Esophagus (tissue), 2 donors: ENCODE data around the gene TM7SF2. TPM values are rescaled to one million over a fixed set of nuclear protein-coding genes. Genes with fewer than 3 reads are reported as not detected.
"Not testable (repeated sequence)": the region's sequence is repeated elsewhere in the genome, so short reads cannot be mapped to it uniquely, and the experiment has no call there.

Source experiments
- H3K27ac ChIP-seq, 2 donors: one replicate each; pipeline ENCODE4 v1.5.1; 2013; ENCODE audit warnings: low read depth in 2 of 2, mild to moderate bottlenecking in 2 of 2, inconsistent platforms in 1 of 2, low read length in 1 of 2, moderate library complexity in 1 of 2
- H3K27me3 ChIP-seq, 2 donors: one replicate each; pipeline ENCODE4 v1.6.1; 2013; ENCODE audit warnings: low read length in 2 of 2, control low read depth in 1 of 2, mild to moderate bottlenecking in 1 of 2; ENCODE audit not compliant: insufficient read depth in 2 of 2, control insufficient read depth in 1 of 2
- H3K36me3 ChIP-seq, 2 donors: one replicate each; pipeline ENCODE4 v1.6.1; 2013; ENCODE audit warnings: low read length in 1 of 2; ENCODE audit not compliant: control insufficient read depth in 2 of 2, insufficient read depth in 2 of 2
- H3K4me1 ChIP-seq, 2 donors: one replicate each; pipeline ENCODE4 v1.6.1; 2013; ENCODE audit warnings: low read length in 1 of 2; ENCODE audit not compliant: control insufficient read depth in 2 of 2, insufficient read depth in 2 of 2
- H3K4me3 ChIP-seq, 2 donors: one replicate each; pipeline ENCODE4 v1.5.1; 2013; ENCODE audit warnings: low read length in 2 of 2, mild to moderate bottlenecking in 2 of 2, low read depth in 1 of 2, moderate library complexity in 1 of 2
- H3K9me3 ChIP-seq, 2 donors: one replicate each; pipeline ENCODE4 v1.6.1; 2013; ENCODE audit warnings: mild to moderate bottlenecking in 2 of 2, low read depth in 1 of 2, low read length in 1 of 2, moderate library complexity in 1 of 2; ENCODE audit not compliant: control insufficient read depth in 2 of 2, insufficient read depth in 1 of 2
- WGBS, 2 donors: extraction: QIAGEN DNeasy Blood & Tissue Kit; methylation state at CpG; one replicate each; pipeline ENCODE4 v1.1.7; 2013; 5-methylcytosine and 5-hydroxymethylcytosine counted together
- polyA plus RNA-seq, 2 donors: library from polyadenylated mRNA; stranded (reverse); fragments of 200-250 nt; gene quantifications; one replicate each; pipeline ENCODE4 v1.2.3, GENCODE V29; 2013
- donor health status: healthy with polysubstance abuse.
- donor health status: Bipolar disorder and iron deficiency.

The TM7SF2 gene
- polyA plus RNA-seq, 2 donors, result 48.3 to 68.3 TPM

- not testable (repeated sequence) for H3K4me3 ChIP-seq, H3K9me3 ChIP-seq, H3K27ac ChIP-seq, H3K27me3 ChIP-seq
- Histone ChIP-seq H3K4me1 (peaks cover 4 to 15% of the 10 kb centered on the region in 2 donors), H3K36me3 (peaks cover 0 to 23% of the 10 kb centered on the region in 2 donors)
- 87% methylated on average over 18 of the region's 18 CpGs for WGBS, 2 donors
Observed at GRCh38 chr11:65118891-65119669, 7.4 kb downstream of the TM7SF2 start.

- H3K36me3 ChIP-seq, result peaks cover 0 to 22% of the 10 kb centered on the region in 2 donors
- H3K27ac ChIP-seq, result peak overlapping the region in 1 of 2 donors; percentile 18
- peaks cover 4 to 15% of the 10 kb centered on the region in 2 donors for H3K4me1 ChIP-seq
- H3K27me3 ChIP-seq, result no peaks in the 10 kb centered on the region
- no peak overlapping the region for H3K4me3 ChIP-seq
- H3K9me3 ChIP-seq, result no peaks in the 10 kb centered on the region
Observed at GRCh38 chr11:65119670-65119995, 8.0 kb downstream of the TM7SF2 start.

- peak overlapping the region in 1 of 2 donors; percentile 76 for H3K4me3 ChIP-seq
Observed at GRCh38 chr11:65120831-65121230, 9.2 kb downstream of the TM7SF2 start.

GRCh38 chr11:65121447-65121864 lies 9.8 kb downstream of the TM7SF2 start:
- Histone ChIP-seq H3K9me3 (no peaks in the 10 kb centered on the region), H3K4me3 (peak overlapping the region; percentile 76 to 92), H3K36me3 (peaks cover 11 to 24% of the 10 kb centered on the region in 2 donors), H3K27ac (peak overlapping the region; percentile 94 to 98), H3K4me1 (peaks cover 0 to 2% of the 10 kb centered on the region in 2 donors), H3K27me3 (no peaks in the 10 kb centered on the region)
- WGBS, 2 donors, result 1% methylated on average over 22 of the region's 22 CpGs

More at GRCh38 chr11:65120831-65121230, 9.2 kb downstream of the TM7SF2 start:
- Histone ChIP-seq H3K36me3 (peaks cover 9 to 22% of the 10 kb centered on the region in 2 donors), H3K27ac (peak overlapping the region; percentile 94 to 98), H3K9me3 (no peaks in the 10 kb centered on the region), H3K4me1 (peaks cover 1 to 9% of the 10 kb centered on the region in 2 donors), H3K27me3 (no peaks in the 10 kb centered on the region)
- 76 to 81% methylated on average over 3 of the region's 3 CpGs for WGBS, 2 donors

GRCh38 chr11:65121865-65122696 lies 10.4 kb downstream of the TM7SF2 start, which contains the start of the genes FAU and MRPL49:
FAU (minus strand) TSS chr11:65122134; CDS start chr11:65121813, 321 bp downstream.
MRPL49 (plus strand) TSS chr11:65122321; CDS start chr11:65122347, 26 bp downstream.
- Histone ChIP-seq H3K4me3 (peak within 1 kb of the TSS; percentile 76 to 92), H3K27ac (peak within 1 kb of the TSS; percentile 97 to 98), H3K36me3 (peaks cover 11 to 29% of the 10 kb centered on the region in 2 donors), H3K9me3 (no peaks in the 10 kb centered on the region), H3K27me3 (no peaks in the 10 kb centered on the region), H3K4me1 (peaks cover 0 to 4% of the 10 kb centered on the region in 2 donors)
- WGBS, 2 donors, result 0% methylated on average over 58 to 64 of the region's 64 CpGs

- Histone ChIP-seq H3K9me3 (no peaks in the 10 kb centered on the region), H3K27me3 (no peaks in the 10 kb centered on the region), H3K27ac (no peak overlapping the region), H3K4me3 (no peak overlapping the region), H3K4me1 (peaks cover 0 to 4% of the 10 kb centered on the region in 2 donors), H3K36me3 (peaks cover 28 to 42% of the 10 kb centered on the region in 2 donors)
- WGBS, 2 donors, result 87 to 92% methylated on average over 5 of the region's 5 CpGs
Observed at GRCh38 chr11:65124480-65125196, 13.0 kb downstream of the TM7SF2 start.

- H3K9me3 ChIP-seq, result no peaks in the 10 kb centered on the region
- WGBS, 2 donors, result 87 to 88% methylated on average over 12 of the region's 12 CpGs
- no peaks in the 10 kb centered on the region for H3K27me3 ChIP-seq
- no peak overlapping the region for H3K27ac ChIP-seq
- no peak overlapping the region for H3K4me3 ChIP-seq
- peaks cover 34 to 42% of the 10 kb centered on the region in 2 donors for H3K36me3 ChIP-seq
- peaks cover 0 to 4% of the 10 kb centered on the region in 2 donors for H3K4me1 ChIP-seq
Observed at GRCh38 chr11:65125197-65126056, 13.8 kb downstream of the TM7SF2 start.

- WGBS, 2 donors, result 69 to 70% methylated on average over 6 of the region's 6 CpGs
- H3K4me1 ChIP-seq, result peaks cover 0 to 4% of the 10 kb centered on the region in 2 donors
- no peak overlapping the region for H3K27ac ChIP-seq
- no peak overlapping the region for H3K4me3 ChIP-seq
- H3K27me3 ChIP-seq, result no peaks in the 10 kb centered on the region
- H3K36me3 ChIP-seq, result peaks cover 38 to 52% of the 10 kb centered on the region in 2 donors
- H3K9me3 ChIP-seq, result no peaks in the 10 kb centered on the region
Observed at GRCh38 chr11:65126624-65127274, 15.1 kb downstream of the TM7SF2 start.
